Liver (tissue), 9 donors: ENCODE data around the gene TRA2B. TPM values are rescaled to one million over a fixed set of nuclear protein-coding genes. Genes with fewer than 3 reads are reported as not detected.

Experiments
- DNase-seq: peaks from one replicate; pipeline ENCODE4 v3.0.0-alpha.2; 2017; ENCODE audit warnings: low spot score
- H3K27ac ChIP-seq, 2 donors: one replicate each; pipeline ENCODE4 v1.7.0; 2013; ENCODE audit warnings: inconsistent platforms in 2 of 2, low read length in 2 of 2, control low read depth in 1 of 2, low read depth in 1 of 2, mild to moderate bottlenecking in 1 of 2
- H3K27me3 ChIP-seq, 4 donors: one replicate each; pipeline versions ENCODE4 v1.6.1 to v1.7.0; 2013; ENCODE audit warnings: low read length in 3 of 4, inconsistent platforms in 1 of 4, mild to moderate bottlenecking in 1 of 4, moderate library complexity in 1 of 4; ENCODE audit not compliant: control insufficient read depth in 4 of 4, insufficient read depth in 4 of 4
- H3K36me3 ChIP-seq, 4 donors: one replicate each; pipeline versions ENCODE4 v1.6.1 to v1.7.0; 2013; ENCODE audit warnings: low read length in 3 of 4, mild to moderate bottlenecking in 3 of 4, low read depth in 1 of 4, moderate library complexity in 1 of 4; ENCODE audit not compliant: control insufficient read depth in 4 of 4, insufficient read depth in 3 of 4
- H3K4me1 ChIP-seq, 4 donors: one replicate each; pipeline versions ENCODE4 v1.6.1 to v1.7.0; 2013; ENCODE audit warnings: low read length in 3 of 4, mild to moderate bottlenecking in 3 of 4, moderate library complexity in 1 of 4; ENCODE audit not compliant: control insufficient read depth in 4 of 4, insufficient read depth in 4 of 4
- H3K4me3 ChIP-seq, 3 donors: one replicate each; pipeline versions ENCODE4 v1.6.1 to v1.7.0; 2013; ENCODE audit warnings: low read length in 3 of 3, control low read depth in 1 of 3, low read depth in 1 of 3, mild to moderate bottlenecking in 1 of 3
- H3K9ac ChIP-seq, 2 donors: one replicate each; pipeline ENCODE4 v1.7.0; 2013; ENCODE audit warnings: low read length in 2 of 2, mild to moderate bottlenecking in 2 of 2, moderate library complexity in 2 of 2, control low read depth in 1 of 2, low read depth in 1 of 2
- H3K9me3 ChIP-seq, 4 donors: one replicate each; pipeline versions ENCODE4 v1.6.1 to v1.7.0; 2013; ENCODE audit warnings: low read length in 3 of 4; ENCODE audit not compliant: control insufficient read depth in 4 of 4
- EGR1 ChIP-seq, 2 donors: IDR thresholded peaks; 2 replicates each; pipeline ENCODE4 v1.6.1; 2016 to 2018; ENCODE audit warnings: antibody characterized with exemption in 2 of 2, low read depth in 2 of 2
- FOXA1 ChIP-seq: IDR thresholded peaks from 2 replicates; pipeline ENCODE4 v1.6.1; 2016; ENCODE audit warnings: antibody characterized with exemption
- FOXA2 ChIP-seq: IDR thresholded peaks from 2 replicates; pipeline ENCODE4 v1.6.1; 2016; ENCODE audit warnings: antibody characterized with exemption
- GABPA ChIP-seq, 2 donors: IDR thresholded peaks in 1 of 2; conservative IDR thresholded peaks in 1 of 2; 2 replicates each; pipeline ENCODE4 v1.6.1; 2016; ENCODE audit warnings: antibody characterized with exemption in 2 of 2, mild to moderate bottlenecking in 1 of 2, moderate library complexity in 1 of 2
- HNF4A ChIP-seq, 2 donors: conservative IDR thresholded peaks; 2 replicates each; pipeline ENCODE4 v1.6.1; 2016; ENCODE audit warnings: antibody characterized with exemption in 2 of 2, mild to moderate bottlenecking in 2 of 2
- HNF4G ChIP-seq: IDR thresholded peaks from 2 replicates; pipeline ENCODE4 v1.6.1; 2016; ENCODE audit warnings: antibody characterized with exemption
- JUND ChIP-seq, 2 donors: IDR thresholded peaks; 2 replicates each; pipeline ENCODE4 v1.6.1; 2016; ENCODE audit warnings: antibody characterized with exemption in 2 of 2
- MAX ChIP-seq: IDR thresholded peaks from 2 replicates; pipeline ENCODE4 v1.6.1; 2016; ENCODE audit warnings: antibody characterized with exemption
- NR2F2 ChIP-seq: IDR thresholded peaks from 2 replicates; pipeline ENCODE4 v1.6.1; 2016; ENCODE audit warnings: antibody characterized with exemption
- RAD21 ChIP-seq, 2 donors: IDR thresholded peaks; 2 replicates each; pipeline ENCODE4 v1.6.1; 2016; ENCODE audit warnings: antibody characterized with exemption in 2 of 2, mild to moderate bottlenecking in 2 of 2
- RXRA ChIP-seq, 2 donors: IDR thresholded peaks; 2 replicates each; pipeline ENCODE4 v1.6.1; 2017 to 2018; ENCODE audit warnings: antibody characterized with exemption in 2 of 2, mild to moderate bottlenecking in 1 of 2
- SP1 ChIP-seq: IDR thresholded peaks from 2 replicates; pipeline ENCODE4 v1.6.1; 2018; ENCODE audit warnings: antibody characterized with exemption, mild to moderate bottlenecking
- TAF1 ChIP-seq: conservative IDR thresholded peaks from 2 replicates; pipeline ENCODE4 v1.6.1; 2016; ENCODE audit warnings: antibody characterized with exemption, mild to moderate bottlenecking
- YY1 ChIP-seq: IDR thresholded peaks from 2 replicates; pipeline ENCODE4 v1.6.1; 2016; ENCODE audit warnings: antibody characterized with exemption, mild to moderate bottlenecking
- ZBTB33 ChIP-seq: IDR thresholded peaks from 2 replicates; pipeline ENCODE4 v1.6.1; 2016; ENCODE audit warnings: antibody characterized with exemption
- WGBS: extraction: QIAGEN DNeasy Blood & Tissue Kit; methylation state at CpG from one replicate; pipeline ENCODE4 v1.1.7; 2013; 5-methylcytosine and 5-hydroxymethylcytosine counted together
- polyA plus RNA-seq, 2 donors: library from polyadenylated mRNA; stranded (reverse) in 1 of 2; unstranded in 1 of 2; fragments of 200-250 nt in 1 of 2; fragments of >200 nt in 1 of 2; fragmentation: Nextera tagmentation in 1 of 2; extraction: Ambion mirVana in 1 of 2; gene quantifications; one replicate each; pipeline versions ENCODE4 v1.2.1 to v1.2.3, GENCODE V29; 2013 to 2015
- total RNA-seq, 2 donors: library from RNA; depleted of rRNA; stranded (reverse); fragments of >200 nt; gene quantifications; one replicate each; pipeline ENCODE4 v1.2.3, GENCODE V29; 2014
- TF ChIP-seq, protein P1 (sequence below): IDR thresholded peaks from 2 replicates; pipeline ENCODE4 v1.6.1; 2016; ENCODE audit warnings: antibody characterized with exemption, mild to moderate bottlenecking
- TF ChIP-seq, protein P2 (sequence below): fragments of 150-350 bp; IDR thresholded peaks from 2 replicates; pipeline ENCODE4 v1.5.1; 2017; ENCODE audit warnings: improper control_type of control experiment, low read depth, low read length; ENCODE audit not compliant: missing input control
- TF ChIP-seq, protein P3 (sequence below): IDR thresholded peaks from 2 replicates; pipeline ENCODE4 v1.6.1; 2016; ENCODE audit warnings: antibody characterized with exemption
- donor health status: healthy.
- donor health status: healthy.
- donor health status: healthy.
- donor health status: healthy.
- donor health status: healthy.

The TRA2B gene
- total and polyA plus RNA-seq, 4 donors: 31.8 to 106 (median 70.4) TPM

DNA sequence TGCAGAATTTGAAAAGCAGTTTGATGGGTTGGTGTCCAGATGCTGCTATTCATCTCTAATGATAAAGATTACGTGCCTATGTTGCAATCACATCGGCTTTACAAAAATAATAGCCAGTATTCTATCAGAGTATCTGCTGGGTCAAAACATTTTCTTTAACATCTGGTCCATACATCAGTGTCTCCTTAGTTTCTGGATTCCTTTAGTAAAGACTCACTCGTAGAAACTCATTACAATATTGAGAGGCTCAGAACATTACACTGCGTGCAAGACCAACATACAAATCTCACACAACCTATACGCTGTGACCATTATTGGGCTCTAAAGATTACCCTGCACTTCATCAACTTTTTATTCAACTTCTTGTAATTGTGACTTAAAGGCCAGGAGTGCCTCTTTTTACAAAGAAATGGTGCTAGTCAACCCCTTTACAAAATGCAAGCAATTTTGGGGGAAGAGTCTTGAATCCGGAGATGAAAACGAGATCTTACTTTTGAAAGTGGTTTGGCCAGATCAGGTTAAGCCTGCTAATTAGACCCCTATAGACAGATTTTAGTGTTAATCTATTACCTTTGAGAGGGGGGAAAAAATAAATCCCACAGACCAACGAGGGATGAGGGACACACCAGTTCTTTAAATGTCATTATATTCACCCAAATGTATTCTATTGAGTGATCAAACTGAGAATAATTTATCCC lies 2.9 kb downstream of the TRA2B start:
- Histone ChIP-seq H3K36me3 (peaks cover 0 to 3% (median under 1%) of the 10 kb centered on the region in 4 donors), H3K9ac (peak overlapping the region in 1 of 2 donors; percentile 76), H3K9me3 (no peaks in the 10 kb centered on the region), H3K4me3 (peak overlapping the region; percentile 70 to 99 (median 93)), H3K27me3 (no peaks in the 10 kb centered on the region), H3K4me1 (peaks cover 5 to 53% (median 52%) of the 10 kb centered on the region in 4 donors), H3K27ac (peak overlapping the region in 1 of 2 donors; percentile 16)
- no peak for DNase-seq
- 4% methylated on average over 8 of the region's 8 CpGs for WGBS
- TF ChIP-seq RXRA (IDR thresholded peaks at IDR 0.05) (no peak), JUND (IDR thresholded peaks at IDR 0.05) (no peak), HNF4G (no peak), MAX (no peak), EGR1 (IDR thresholded peaks at IDR 0.05; ENCODE audit: low read depth in 2 of 2) (no peak), GABPA (IDR thresholded peaks at IDR 0.05 in 1 of 2, conservative IDR thresholded peaks at IDR 0.05 in 1 of 2) (no peak), FOXA1 (no peak), NR2F2 (no peak), HNF4A (conservative IDR thresholded peaks at IDR 0.05) (no peak), ZBTB33 (no peak), FOXA2 (no peak), RAD21 (IDR thresholded peaks at IDR 0.05) (no peak), TAF1 (no peak), YY1 (no peak), SP1 (no peak)
- TF ChIP-seq, protein P1, sequence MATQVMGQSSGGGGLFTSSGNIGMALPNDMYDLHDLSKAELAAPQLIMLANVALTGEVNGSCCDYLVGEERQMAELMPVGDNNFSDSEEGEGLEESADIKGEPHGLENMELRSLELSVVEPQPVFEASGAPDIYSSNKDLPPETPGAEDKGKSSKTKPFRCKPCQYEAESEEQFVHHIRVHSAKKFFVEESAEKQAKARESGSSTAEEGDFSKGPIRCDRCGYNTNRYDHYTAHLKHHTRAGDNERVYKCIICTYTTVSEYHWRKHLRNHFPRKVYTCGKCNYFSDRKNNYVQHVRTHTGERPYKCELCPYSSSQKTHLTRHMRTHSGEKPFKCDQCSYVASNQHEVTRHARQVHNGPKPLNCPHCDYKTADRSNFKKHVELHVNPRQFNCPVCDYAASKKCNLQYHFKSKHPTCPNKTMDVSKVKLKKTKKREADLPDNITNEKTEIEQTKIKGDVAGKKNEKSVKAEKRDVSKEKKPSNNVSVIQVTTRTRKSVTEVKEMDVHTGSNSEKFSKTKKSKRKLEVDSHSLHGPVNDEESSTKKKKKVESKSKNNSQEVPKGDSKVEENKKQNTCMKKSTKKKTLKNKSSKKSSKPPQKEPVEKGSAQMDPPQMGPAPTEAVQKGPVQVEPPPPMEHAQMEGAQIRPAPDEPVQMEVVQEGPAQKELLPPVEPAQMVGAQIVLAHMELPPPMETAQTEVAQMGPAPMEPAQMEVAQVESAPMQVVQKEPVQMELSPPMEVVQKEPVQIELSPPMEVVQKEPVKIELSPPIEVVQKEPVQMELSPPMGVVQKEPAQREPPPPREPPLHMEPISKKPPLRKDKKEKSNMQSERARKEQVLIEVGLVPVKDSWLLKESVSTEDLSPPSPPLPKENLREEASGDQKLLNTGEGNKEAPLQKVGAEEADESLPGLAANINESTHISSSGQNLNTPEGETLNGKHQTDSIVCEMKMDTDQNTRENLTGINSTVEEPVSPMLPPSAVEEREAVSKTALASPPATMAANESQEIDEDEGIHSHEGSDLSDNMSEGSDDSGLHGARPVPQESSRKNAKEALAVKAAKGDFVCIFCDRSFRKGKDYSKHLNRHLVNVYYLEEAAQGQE: no peak
- TF ChIP-seq, protein P2, sequence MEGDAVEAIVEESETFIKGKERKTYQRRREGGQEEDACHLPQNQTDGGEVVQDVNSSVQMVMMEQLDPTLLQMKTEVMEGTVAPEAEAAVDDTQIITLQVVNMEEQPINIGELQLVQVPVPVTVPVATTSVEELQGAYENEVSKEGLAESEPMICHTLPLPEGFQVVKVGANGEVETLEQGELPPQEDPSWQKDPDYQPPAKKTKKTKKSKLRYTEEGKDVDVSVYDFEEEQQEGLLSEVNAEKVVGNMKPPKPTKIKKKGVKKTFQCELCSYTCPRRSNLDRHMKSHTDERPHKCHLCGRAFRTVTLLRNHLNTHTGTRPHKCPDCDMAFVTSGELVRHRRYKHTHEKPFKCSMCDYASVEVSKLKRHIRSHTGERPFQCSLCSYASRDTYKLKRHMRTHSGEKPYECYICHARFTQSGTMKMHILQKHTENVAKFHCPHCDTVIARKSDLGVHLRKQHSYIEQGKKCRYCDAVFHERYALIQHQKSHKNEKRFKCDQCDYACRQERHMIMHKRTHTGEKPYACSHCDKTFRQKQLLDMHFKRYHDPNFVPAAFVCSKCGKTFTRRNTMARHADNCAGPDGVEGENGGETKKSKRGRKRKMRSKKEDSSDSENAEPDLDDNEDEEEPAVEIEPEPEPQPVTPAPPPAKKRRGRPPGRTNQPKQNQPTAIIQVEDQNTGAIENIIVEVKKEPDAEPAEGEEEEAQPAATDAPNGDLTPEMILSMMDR: no peak
- TF ChIP-seq, protein P3, sequence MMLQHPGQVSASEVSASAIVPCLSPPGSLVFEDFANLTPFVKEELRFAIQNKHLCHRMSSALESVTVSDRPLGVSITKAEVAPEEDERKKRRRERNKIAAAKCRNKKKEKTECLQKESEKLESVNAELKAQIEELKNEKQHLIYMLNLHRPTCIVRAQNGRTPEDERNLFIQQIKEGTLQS: no peak
